H1 (cell line): ENCODE measurements around the gene OTOP3.

Experiments
- EGR1 ChIP-seq: IDR thresholded peaks from 2 replicates; pipeline ENCODE4 v1.6.1; 2011; ENCODE audit warnings: low read depth, low read length, borderline replicate concordance
- FOSL1 ChIP-seq: IDR thresholded peaks from 2 replicates; pipeline ENCODE4 v1.6.1; 2011; ENCODE audit warnings: mild to moderate bottlenecking, low read depth, low read length, moderate library complexity; ENCODE audit not compliant: insufficient read depth
- RAD21 ChIP-seq, 2 experiments: IDR thresholded peaks in 1 of 2; conservative IDR thresholded peaks in 1 of 2; 2 replicates each; pipeline ENCODE4 v1.6.1; 2011; ENCODE audit warnings: low read depth in 2 of 2, low read length in 2 of 2, improper control_type of control experiment in 1 of 2, inconsistent platforms in 1 of 2, mild to moderate bottlenecking in 1 of 2, moderate library complexity in 1 of 2
- ZNF274 ChIP-seq: IDR thresholded peaks from 2 replicates; pipeline ENCODE4 v1.7.0; 2012; ENCODE audit warnings: low read length, borderline replicate concordance; ENCODE audit errors: extremely low read depth

DNA sequence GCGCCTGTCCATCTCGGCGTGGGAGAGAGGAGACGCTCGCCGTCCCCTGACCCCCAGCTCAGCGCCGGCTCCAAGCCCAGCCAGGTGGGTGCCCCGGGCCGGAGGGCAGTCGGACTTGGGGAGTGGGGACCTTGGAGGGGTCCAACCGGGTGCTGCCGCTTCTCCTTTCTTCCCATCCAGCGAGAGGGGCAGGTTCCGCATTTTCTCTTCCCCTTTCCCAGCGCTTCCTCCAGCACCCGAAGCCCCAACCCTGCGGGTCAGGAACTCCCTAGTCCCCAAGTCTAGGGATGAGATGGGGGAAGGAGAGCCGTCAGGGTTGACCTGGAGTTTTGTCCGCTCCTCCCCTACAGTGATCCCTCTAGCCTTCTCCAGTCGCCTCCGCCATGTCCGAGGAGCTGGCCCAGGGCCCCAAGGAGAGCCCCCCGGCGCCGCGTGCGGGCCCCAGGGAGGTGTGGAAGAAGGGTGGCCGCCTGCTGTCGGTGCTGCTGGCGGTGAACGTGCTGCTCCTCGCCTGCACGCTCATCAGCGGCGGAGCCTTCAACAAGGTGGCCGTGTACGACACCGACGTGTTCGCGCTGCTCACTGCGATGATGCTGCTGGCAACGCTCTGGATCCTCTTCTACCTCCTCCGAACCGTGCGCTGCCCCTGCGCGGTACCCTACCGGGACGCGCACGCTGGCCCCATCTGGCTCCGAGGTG is 11.3 kb upstream of the OTOP3 start, which contains the start of gene OTOP2:
- TF ChIP-seq EGR1 (no peak), FOSL1 (no peak), ZNF274 (no peak), RAD21 (IDR thresholded peaks at IDR 0.05 in 1 of 2, conservative IDR thresholded peaks at IDR 0.05 in 1 of 2; ENCODE audit: low read depth in 2 of 2, low read length in 2 of 2) (no peak)
